Right cardiac atrium (tissue), 5 donors: ENCODE data around the gene BICD1. TPM values are rescaled to one million over a fixed set of nuclear protein-coding genes. Genes with fewer than 3 reads are reported as not detected.

Experiments used
- ATAC-seq, 2 donors: fragments of 200-7000 bp; cut with Tn5 transposase; one replicate each; pipeline versions ENCODE4 v1.8.0 to v1.9.1; 2020; ENCODE audit warnings: moderate library complexity in 2 of 2, mild to moderate bottlenecking in 1 of 2
- DNase-seq, 3 donors: peaks; one replicate each; pipeline ENCODE4 v3.0.0-alpha.2; 2020
- H3K27ac ChIP-seq: one replicate; pipeline ENCODE4 v1.5.1; 2013; ENCODE audit warnings: mild to moderate bottlenecking, low read length, control low read depth, moderate library complexity
- H3K27me3 ChIP-seq: one replicate; pipeline ENCODE4 v1.6.1; 2013; ENCODE audit not compliant: control insufficient read depth, insufficient read depth
- H3K4me1 ChIP-seq: one replicate; pipeline ENCODE4 v1.6.1; 2013; ENCODE audit warnings: low read length; ENCODE audit not compliant: control insufficient read depth, insufficient read depth
- H3K4me3 ChIP-seq: one replicate; pipeline ENCODE4 v1.5.1; 2013; ENCODE audit warnings: low read length, control low read depth
- H3K9me3 ChIP-seq: one replicate; pipeline ENCODE4 v1.6.1; 2013; ENCODE audit warnings: low read length; ENCODE audit not compliant: control insufficient read depth
- WGBS: extraction: QIAGEN DNeasy Blood & Tissue Kit; methylation state at CpG from one replicate; pipeline ENCODE4 v1.1.7; 2013; 5-methylcytosine and 5-hydroxymethylcytosine counted together
- intact Hi-C, 4 donors: fragments of 100-400 bp; cut with DNase I; formaldehyde crosslinking; loops; one replicate each; pipeline versions ENCODE4 v1.11.0 to v1.14.0; 2022 to 2023
- polyA plus RNA-seq: library from polyadenylated mRNA; stranded (reverse); fragments of 200-250 nt; gene quantifications from one replicate; pipeline ENCODE4 v1.2.3, GENCODE V29; 2013
- total RNA-seq, 4 donors: library from RNA; stranded (reverse); fragmentation: NEBNext Ultra II Directional; extraction: Animal tissue kit (Norgen Biotek cat#: 25700); gene quantifications; one replicate each; pipeline ENCODE4 v1.2.1, GENCODE V29; 2021
- donor health status: healthy with polysubstance abuse.
- donor health status: DM: no; HTN: yes; CAD: no.
- donor health status: DM: no; HTN: no; CAD: no.
- donor health status: DM: no; HTN: yes; CAD: no; lungs with severe emphysema.
- donor health status: DM: yes; HTN: yes; CAD: no.

BICD1 gene
- total and polyA plus RNA-seq, 5 donors = 3.1 to 12.8 (median 9.0) TPM

GRCh38 chr12:32196250-32197198 is 89.9 kb downstream of the BICD1 start:
- ATAC-seq (no peak), DNase-seq (no peak)
- no peak overlapping the region for H3K4me3 ChIP-seq
- no peaks in the 10 kb centered on the region for H3K27me3 ChIP-seq
- WGBS = 89% methylated on average over 6 of the region's 6 CpGs
- H3K9me3 ChIP-seq = no peaks in the 10 kb centered on the region
- intact Hi-C loops = no loop called here
- H3K27ac ChIP-seq = no peak overlapping the region
- H3K4me1 ChIP-seq = no peaks in the 10 kb centered on the region

GRCh38 chr12:32197421-32197820 is 90.8 kb downstream of the BICD1 start:
- H3K27ac ChIP-seq = no peak overlapping the region
- no peak overlapping the region for H3K4me3 ChIP-seq
- intact Hi-C loops = no loop called here
- no peaks in the 10 kb centered on the region for H3K4me1 ChIP-seq
- WGBS = 81% methylated on average over 2 of the region's 2 CpGs
- no peaks in the 10 kb centered on the region for H3K9me3 ChIP-seq
- no peak for DNase-seq
- H3K27me3 ChIP-seq = no peaks in the 10 kb centered on the region
- no peak for ATAC-seq

GRCh38 chr12:32198555-32198954 is 91.9 kb downstream of the BICD1 start:
- H3K9me3 ChIP-seq = no peaks in the 10 kb centered on the region
- no peaks in the 10 kb centered on the region for H3K27me3 ChIP-seq
- H3K4me3 ChIP-seq = no peak overlapping the region
- 78% methylated on average over 2 of the region's 2 CpGs for WGBS
- no peak for DNase-seq
- intact Hi-C loops = no loop called here
- no peaks in the 10 kb centered on the region for H3K4me1 ChIP-seq
- no peak overlapping the region for H3K27ac ChIP-seq
- ATAC-seq = no peak

GRCh38 chr12:32201096-32201495 is 94.4 kb downstream of the BICD1 start:
- WGBS = 87% methylated on average over 2 of the region's 2 CpGs

GRCh38 chr12:32201976-32202375 is 95.3 kb downstream of the BICD1 start:
- H3K27ac ChIP-seq = no peak overlapping the region
- peak overlapping the region; percentile 5 for H3K4me3 ChIP-seq
- ATAC-seq = no peak
- H3K27me3 ChIP-seq = no peaks in the 10 kb centered on the region
- peak in 1 of 3 donors; percentile 55 for DNase-seq
- intact Hi-C loops = no loop called here
- no peaks in the 10 kb centered on the region for H3K4me1 ChIP-seq
- 84% methylated on average over 1 of the region's 1 CpG for WGBS
- H3K9me3 ChIP-seq = no peaks in the 10 kb centered on the region

More at GRCh38 chr12:32201096-32201495, 94.4 kb downstream of the BICD1 start:
- H3K27ac ChIP-seq = no peak overlapping the region
- DNase-seq = no peak
- no peak for ATAC-seq
- H3K27me3 ChIP-seq = no peaks in the 10 kb centered on the region
- H3K4me3 ChIP-seq = no peak overlapping the region
- H3K4me1 ChIP-seq = no peaks in the 10 kb centered on the region
- intact Hi-C loops = no loop called here
- H3K9me3 ChIP-seq = no peaks in the 10 kb centered on the region

- DNase-seq = no peak
- Histone ChIP-seq H3K4me3 (no peak overlapping the region), H3K27ac (no peak overlapping the region), H3K27me3 (no peaks in the 10 kb centered on the region), H3K9me3 (no peaks in the 10 kb centered on the region), H3K4me1 (no peaks in the 10 kb centered on the region)
- intact Hi-C loops = no loop called here
- WGBS = 96% methylated on average over 3 of the region's 3 CpGs
- ATAC-seq = no peak
Measured at GRCh38 chr12:32205731-32206130, 99.1 kb downstream of the BICD1 start.

GRCh38 chr12:32208355-32208754 is 101.7 kb downstream of the BICD1 start:
- no peaks in the 10 kb centered on the region for H3K9me3 ChIP-seq
- 68% methylated on average over 2 of the region's 2 CpGs for WGBS

GRCh38 chr12:32211066-32211899 is 104.6 kb downstream of the BICD1 start:
- DNase-seq (no peak), ATAC-seq (no peak)
- H3K27me3 ChIP-seq = no peaks in the 10 kb centered on the region
- intact Hi-C loops = no loop called here
- no peaks in the 10 kb centered on the region for H3K9me3 ChIP-seq
- no peak overlapping the region for H3K4me3 ChIP-seq
- no peaks in the 10 kb centered on the region for H3K4me1 ChIP-seq
- 40% methylated on average over 2 of the region's 2 CpGs for WGBS
- H3K27ac ChIP-seq = no peak overlapping the region

More at GRCh38 chr12:32208355-32208754, 101.7 kb downstream of the BICD1 start:
- no peak for DNase-seq
- ATAC-seq = no peak
- Histone ChIP-seq H3K27ac (no peak overlapping the region), H3K27me3 (no peaks in the 10 kb centered on the region), H3K4me1 (no peaks in the 10 kb centered on the region), H3K4me3 (no peak overlapping the region)
- intact Hi-C loops = no loop called here

GRCh38 chr12:32211900-32212156 is 105.2 kb downstream of the BICD1 start:
- Histone ChIP-seq H3K27ac (no peak overlapping the region), H3K9me3 (no peaks in the 10 kb centered on the region), H3K4me3 (no peak overlapping the region), H3K4me1 (no peaks in the 10 kb centered on the region), H3K27me3 (no peaks in the 10 kb centered on the region)
- intact Hi-C loops = no loop called here
- no peak for DNase-seq
- no peak for ATAC-seq
- WGBS = 77% methylated on average over 2 of the region's 2 CpGs

- no peaks in the 10 kb centered on the region for H3K27me3 ChIP-seq
- no peak overlapping the region for H3K4me3 ChIP-seq
- H3K27ac ChIP-seq = no peak overlapping the region
- no peaks in the 10 kb centered on the region for H3K9me3 ChIP-seq
- DNase-seq (no peak), ATAC-seq (no peak)
- intact Hi-C loops = no loop called here
- H3K4me1 ChIP-seq = no peaks in the 10 kb centered on the region
- WGBS = 95% methylated on average over 5 of the region's 5 CpGs
Measured at GRCh38 chr12:32214723-32215122, 108.1 kb downstream of the BICD1 start.
